ENCODE results near the gene ADCY2.

The ADCY2 gene

GRCh38 chr5:7814816-7815215 is 418.9 kb downstream of the ADCY2 start:
- Histone ChIP-seq H3K27ac (ENCODE audit: low read length) (no peak overlapping the region), H3K4me1 (ENCODE audit: low read length) (no peaks in the 10 kb centered on the region), H4K20me1 (ENCODE audit: insufficient read depth, low read length) (no peaks in the 10 kb centered on the region), H3K4me3 (ENCODE audit: low read length) (no peak overlapping the region), H3K9ac (ENCODE audit: low read length) (no peak overlapping the region), H3K4me2 (ENCODE audit: low read length) (no peak overlapping the region), H3K79me2 (ENCODE audit: low read length) (no peaks in the 10 kb centered on the region), H2AFZ (ENCODE audit: low read depth, low read length) (no peak overlapping the region), H3K27me3 (ENCODE audit: low read depth, low read length) (no peaks in the 10 kb centered on the region), H3K36me3 (replicated peaks; ENCODE audit: low read depth, low read length) (no peaks in the 10 kb centered on the region), H3K9me3 (ENCODE audit: insufficient read depth, low read length) (no peaks in the 10 kb centered on the region)
- TF ChIP-seq CTCF (IDR thresholded peaks at IDR 0.05; ENCODE audit: low read depth, low read length) (no peak), EZH2phosphoT487 (IDR thresholded peaks at IDR 0.05; ENCODE audit: low read depth) (no peak)

GRCh38 chr5:7815892-7816534 is 420.1 kb downstream of the ADCY2 start:
- Histone ChIP-seq H3K9ac (ENCODE audit: low read length) (no peak overlapping the region), H3K4me1 (ENCODE audit: low read length) (no peaks in the 10 kb centered on the region), H2AFZ (ENCODE audit: low read depth, low read length) (peak overlapping the region; percentile 26), H3K4me3 (ENCODE audit: low read length) (no peak overlapping the region), H3K79me2 (ENCODE audit: low read length) (no peaks in the 10 kb centered on the region), H3K27me3 (ENCODE audit: low read depth, low read length) (no peaks in the 10 kb centered on the region), H3K27ac (ENCODE audit: low read length) (no peak overlapping the region), H3K36me3 (replicated peaks; ENCODE audit: low read depth, low read length) (no peaks in the 10 kb centered on the region), H4K20me1 (ENCODE audit: insufficient read depth, low read length) (no peaks in the 10 kb centered on the region), H3K4me2 (ENCODE audit: low read length) (peak overlapping the region; percentile 27; the same call in 1 of the 2 replicates), H3K9me3 (ENCODE audit: insufficient read depth, low read length) (no peaks in the 10 kb centered on the region)
- TF ChIP-seq EZH2phosphoT487 (IDR thresholded peaks at IDR 0.05; ENCODE audit: low read depth), result no peak
- peak; percentile 77 for TF ChIP-seq CTCF (IDR thresholded peaks at IDR 0.05; ENCODE audit: low read depth, low read length)

GRCh38 chr5:7816535-7816901 is 420.6 kb downstream of the ADCY2 start:
- Histone ChIP-seq H3K4me3 (ENCODE audit: low read length) (no peak overlapping the region), H3K27ac (ENCODE audit: low read length) (no peak overlapping the region), H2AFZ (ENCODE audit: low read depth, low read length) (no peak overlapping the region; the same call in 1 of the 2 replicates), H3K4me1 (ENCODE audit: low read length) (no peaks in the 10 kb centered on the region), H3K36me3 (replicated peaks; ENCODE audit: low read depth, low read length) (no peaks in the 10 kb centered on the region), H3K4me2 (ENCODE audit: low read length) (peak overlapping the region; percentile 16; the same call in 1 of the 2 replicates), H3K9ac (ENCODE audit: low read length) (no peak overlapping the region), H3K79me2 (ENCODE audit: low read length) (no peaks in the 10 kb centered on the region), H4K20me1 (ENCODE audit: insufficient read depth, low read length) (no peaks in the 10 kb centered on the region), H3K9me3 (ENCODE audit: insufficient read depth, low read length) (no peaks in the 10 kb centered on the region), H3K27me3 (ENCODE audit: low read depth, low read length) (no peaks in the 10 kb centered on the region)
- TF ChIP-seq CTCF (IDR thresholded peaks at IDR 0.05; ENCODE audit: low read depth, low read length) (no peak), EZH2phosphoT487 (IDR thresholded peaks at IDR 0.05; ENCODE audit: low read depth) (no peak)

GRCh38 chr5:7822449-7822848 is 426.5 kb downstream of the ADCY2 start:
- H3K27ac ChIP-seq (ENCODE audit: low read length), result no peak overlapping the region
- no peak overlapping the region for H2AFZ ChIP-seq (ENCODE audit: low read depth, low read length)
- H3K4me1 ChIP-seq (ENCODE audit: low read length), result no peaks in the 10 kb centered on the region
- no peak overlapping the region for H3K4me3 ChIP-seq (ENCODE audit: low read length)
- no peaks in the 10 kb centered on the region for H3K36me3 ChIP-seq (replicated peaks; ENCODE audit: low read depth, low read length)
- H4K20me1 ChIP-seq (ENCODE audit: insufficient read depth, low read length), result no peaks in the 10 kb centered on the region
- no peak overlapping the region for H3K4me2 ChIP-seq (ENCODE audit: low read length)
- TF ChIP-seq CTCF (IDR thresholded peaks at IDR 0.05; ENCODE audit: low read depth, low read length) (no peak), EZH2phosphoT487 (IDR thresholded peaks at IDR 0.05; ENCODE audit: low read depth) (no peak)
- H3K9me3 ChIP-seq (ENCODE audit: insufficient read depth, low read length), result no peaks in the 10 kb centered on the region
- no peak overlapping the region for H3K9ac ChIP-seq (ENCODE audit: low read length)
- H3K27me3 ChIP-seq (ENCODE audit: low read depth, low read length), result no peaks in the 10 kb centered on the region
- no peaks in the 10 kb centered on the region for H3K79me2 ChIP-seq (ENCODE audit: low read length)

All from OCI-LY3 (cell line).